CD1c-positive myeloid dendritic cell (primary cell): Measurements from ENCODE around the gene PLEKHN1.
A peak's percentile ranks its signal among the peaks of the same experiment; 100 is the strongest.
"Not testable (repeated sequence)": the region's sequence is repeated elsewhere in the genome, so short reads cannot be mapped to it uniquely, and the experiment has no call there.

Experiments used
- DNase-seq: peaks from one replicate; pipeline ENCODE4 v3.0.0-alpha.2; 2016; ENCODE audit errors: extremely low spot score

The PLEKHN1 gene

DNA sequence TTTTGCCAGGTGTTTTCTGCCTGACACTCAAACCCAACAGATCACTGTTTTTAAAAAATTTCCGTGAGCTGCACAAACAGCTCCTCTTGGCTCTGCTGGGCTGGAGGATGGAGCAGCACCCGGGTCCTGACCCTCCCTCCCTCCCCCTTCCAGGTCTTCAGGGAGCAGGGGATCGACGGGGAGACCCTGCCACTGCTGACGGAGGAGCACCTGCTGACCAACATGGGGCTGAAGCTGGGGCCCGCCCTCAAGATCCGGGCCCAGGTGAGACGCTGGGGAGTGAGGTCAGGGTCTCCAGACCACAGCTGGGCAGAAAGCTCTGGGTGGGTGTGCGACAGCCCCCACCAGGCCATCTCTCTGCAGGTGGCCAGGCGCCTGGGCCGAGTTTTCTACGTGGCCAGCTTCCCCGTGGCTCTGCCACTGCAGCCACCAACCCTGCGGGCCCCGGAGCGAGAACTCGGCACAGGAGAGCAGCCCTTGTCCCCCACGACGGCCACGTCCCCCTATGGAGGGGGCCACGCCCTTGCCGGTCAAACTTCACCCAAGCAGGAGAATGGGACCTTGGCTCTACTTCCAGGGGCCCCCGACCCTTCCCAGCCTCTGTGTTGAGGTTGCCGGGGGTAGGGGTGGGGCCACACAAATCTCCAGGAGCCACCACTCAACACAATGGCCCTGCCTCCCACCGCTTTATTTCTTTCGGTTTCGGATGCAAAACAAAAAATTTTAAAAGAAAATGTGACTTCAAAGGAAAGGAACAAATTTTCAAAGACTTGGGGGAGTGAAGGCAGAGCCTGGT lies 22.5 kb upstream of the PLEKHN1 start:
- no peak for DNase-seq

DNA sequence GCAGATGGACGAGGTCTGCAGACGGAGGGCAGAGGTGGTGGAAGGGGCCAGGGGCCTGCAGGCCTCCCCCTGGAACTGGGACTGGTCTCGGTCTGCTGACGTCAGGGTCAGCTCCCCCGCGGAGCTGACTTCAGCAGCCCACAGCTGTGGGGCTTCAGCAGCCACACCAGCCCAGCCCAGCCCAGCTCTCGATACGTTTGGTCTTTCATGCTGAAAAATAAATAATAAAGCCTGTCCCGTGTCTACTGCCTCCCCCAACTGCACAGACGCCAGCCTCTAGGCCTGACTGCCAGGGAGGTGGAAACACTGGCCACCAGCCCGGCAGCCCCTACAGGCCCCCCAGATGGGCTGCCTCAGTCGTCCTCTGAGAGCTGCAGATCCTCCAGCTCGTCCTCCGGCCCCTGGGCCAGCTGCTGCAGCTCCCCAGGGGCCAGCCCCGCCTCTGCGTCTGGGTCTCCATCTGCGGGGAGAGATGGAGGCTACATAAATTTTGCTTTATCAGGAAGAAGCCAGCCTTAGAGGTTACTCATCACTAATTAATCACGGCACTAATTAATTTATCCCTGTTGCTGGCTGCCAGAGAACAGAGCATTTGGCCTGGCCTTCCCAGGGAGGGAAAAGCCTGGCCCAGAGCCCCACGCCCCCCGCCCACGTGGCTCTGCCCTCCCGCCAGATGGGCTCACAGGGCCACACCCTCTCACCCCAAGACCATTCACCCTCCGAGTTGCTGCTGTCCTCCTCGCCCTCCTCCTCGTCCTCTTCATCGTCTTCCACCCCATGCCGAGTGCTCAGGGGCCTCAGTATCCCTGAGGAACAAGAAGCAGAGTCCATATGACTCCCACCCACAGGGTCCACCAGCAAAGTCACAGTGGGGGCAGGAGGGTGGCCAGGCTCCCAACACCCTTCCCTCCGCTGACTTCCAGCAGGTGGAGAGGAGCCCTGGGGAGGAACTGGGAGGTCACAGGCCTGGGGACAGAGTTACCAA lies 21.6 kb upstream of the PLEKHN1 start:
- DNase-seq = no peak

DNA sequence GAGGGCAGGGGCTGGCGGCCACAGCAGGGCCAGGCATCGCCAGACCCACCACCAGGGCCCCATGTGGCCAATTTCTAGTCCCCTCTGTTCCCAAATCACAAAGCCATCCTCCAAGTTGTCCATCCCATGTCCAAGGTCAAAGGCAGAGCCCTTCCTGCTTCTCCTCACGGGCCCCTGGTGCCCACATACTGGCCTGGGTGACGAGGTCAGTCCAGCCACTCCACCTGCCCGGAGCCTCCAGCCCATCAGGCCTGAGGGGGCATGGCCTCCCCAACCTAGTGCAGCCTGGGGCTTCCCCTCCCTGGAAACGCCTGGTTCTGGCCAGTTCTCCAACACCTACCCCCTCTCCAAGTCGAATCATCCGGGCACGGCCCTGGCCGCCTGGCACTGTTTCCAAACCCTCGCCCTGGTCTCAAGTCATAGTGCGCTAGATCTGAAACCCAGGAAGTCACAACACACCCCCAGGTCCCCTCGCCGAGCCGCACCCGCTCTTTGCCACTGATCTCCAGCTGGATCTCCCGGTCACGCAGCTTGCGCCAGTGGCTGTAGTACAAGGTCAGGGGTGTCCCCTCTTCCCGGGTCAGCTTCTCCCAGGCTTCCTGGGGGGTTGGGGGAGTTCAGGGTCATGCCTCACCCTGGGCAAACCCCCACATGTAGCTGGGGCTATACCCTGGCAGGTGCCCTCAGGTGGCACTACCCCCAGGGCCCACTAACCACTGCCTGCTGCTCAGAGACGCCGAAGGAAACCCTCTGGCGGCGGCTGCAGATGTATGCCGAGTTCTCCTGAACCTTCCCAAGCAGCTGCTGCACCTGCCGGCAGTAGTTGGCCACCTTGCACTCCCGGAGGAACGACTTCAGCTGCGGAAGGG lies 20.4 kb upstream of the PLEKHN1 start:
- no peak for DNase-seq

DNA sequence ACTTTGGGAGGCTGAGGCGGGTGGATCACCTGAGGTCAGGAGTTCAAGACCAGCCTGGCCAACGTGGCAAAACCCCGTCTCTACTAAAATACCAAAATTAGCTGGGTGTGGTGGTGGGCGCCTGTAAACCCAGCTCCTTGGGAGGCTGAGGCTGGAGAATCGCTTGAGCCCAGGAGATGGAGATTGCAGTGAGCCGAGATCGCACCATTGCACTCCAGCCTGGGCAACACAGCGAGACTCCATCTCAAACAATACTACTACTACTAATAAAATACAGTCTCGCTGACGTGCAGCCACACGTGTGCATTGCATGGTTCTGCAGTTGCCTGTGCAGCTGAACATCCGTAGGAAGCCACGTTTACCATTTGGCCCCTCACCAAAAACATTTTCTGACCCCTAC lies 19.5 kb upstream of the PLEKHN1 start:
- DNase-seq = not testable (repeated sequence)

DNA sequence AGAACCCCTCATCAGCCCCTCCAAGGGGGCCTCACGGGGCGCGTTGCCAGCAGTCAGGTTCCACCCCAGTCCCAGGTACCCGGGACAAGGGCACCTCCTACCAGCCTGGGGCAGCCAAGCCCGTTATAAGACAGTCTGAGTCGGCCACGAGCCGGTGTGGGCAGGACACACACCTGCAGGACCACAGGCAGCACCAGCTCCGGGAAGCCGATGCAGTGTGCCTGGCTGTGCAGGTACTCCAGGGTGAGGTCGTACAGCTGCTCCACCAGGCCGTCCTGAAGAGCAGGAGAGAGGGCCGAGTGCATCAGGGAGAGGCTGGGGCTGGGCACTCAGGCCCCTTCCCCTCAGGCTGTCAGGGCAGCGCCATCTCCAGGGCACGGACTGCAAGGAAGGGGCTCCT lies 18.3 kb upstream of the PLEKHN1 start:
- DNase-seq = no peak

DNA sequence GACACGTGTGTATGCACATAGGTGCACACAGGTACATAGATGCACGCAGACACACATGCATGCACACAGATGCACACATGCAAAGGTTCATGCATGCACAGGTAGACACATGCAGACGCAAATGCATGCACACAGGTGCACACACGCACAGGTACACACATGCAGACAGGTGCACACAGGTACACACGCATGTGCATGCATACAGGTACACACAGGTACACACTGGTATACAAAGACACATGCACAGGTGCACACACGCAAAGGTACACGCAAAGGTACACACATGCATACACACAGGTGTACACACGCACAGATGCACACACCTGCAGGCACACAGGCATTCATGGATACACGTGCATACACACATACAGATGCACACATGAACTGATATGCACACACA lies 16.0 kb upstream of the PLEKHN1 start:
- DNase-seq = no peak

DNA sequence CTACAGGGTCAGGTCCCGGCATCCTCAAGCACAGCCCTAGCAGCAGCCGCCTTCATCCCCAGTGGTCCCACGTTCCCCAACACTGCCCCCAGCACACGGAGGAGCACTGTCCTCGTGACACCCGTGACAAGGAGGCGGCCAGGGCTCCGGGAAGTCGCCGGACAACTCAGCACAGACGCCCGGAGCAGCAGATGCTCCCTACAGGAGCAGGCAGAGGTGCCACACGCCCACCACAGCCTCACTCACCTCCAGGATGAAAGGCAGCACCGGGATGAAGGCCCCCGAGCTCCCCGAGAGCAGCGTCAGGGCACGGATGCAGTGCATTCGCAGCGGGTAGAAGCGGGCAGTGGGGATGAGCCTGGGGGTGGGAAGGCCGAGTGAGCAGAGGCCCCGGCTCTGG lies 15.4 kb upstream of the PLEKHN1 start:
- DNase-seq = no peak

DNA sequence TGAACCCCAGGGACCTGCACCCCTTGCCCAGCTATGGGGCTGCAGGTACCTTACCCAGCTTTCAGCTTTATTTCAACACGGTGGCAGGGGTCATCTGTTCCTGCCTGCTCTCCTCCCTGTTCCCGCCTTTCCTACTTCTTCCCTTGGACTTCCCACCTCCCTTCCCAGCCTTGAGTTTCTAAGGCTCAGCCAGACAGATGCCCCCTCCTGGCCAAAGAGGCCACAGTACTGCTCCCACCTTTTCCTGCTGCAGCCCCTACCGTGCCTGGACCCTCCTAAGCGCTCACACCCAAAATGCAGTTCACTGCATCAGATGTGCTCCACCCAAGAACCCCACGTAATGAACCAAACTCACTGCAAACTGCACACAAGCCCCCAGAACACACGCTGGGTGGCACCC lies 14.9 kb upstream of the PLEKHN1 start:
- DNase-seq = no peak

DNA sequence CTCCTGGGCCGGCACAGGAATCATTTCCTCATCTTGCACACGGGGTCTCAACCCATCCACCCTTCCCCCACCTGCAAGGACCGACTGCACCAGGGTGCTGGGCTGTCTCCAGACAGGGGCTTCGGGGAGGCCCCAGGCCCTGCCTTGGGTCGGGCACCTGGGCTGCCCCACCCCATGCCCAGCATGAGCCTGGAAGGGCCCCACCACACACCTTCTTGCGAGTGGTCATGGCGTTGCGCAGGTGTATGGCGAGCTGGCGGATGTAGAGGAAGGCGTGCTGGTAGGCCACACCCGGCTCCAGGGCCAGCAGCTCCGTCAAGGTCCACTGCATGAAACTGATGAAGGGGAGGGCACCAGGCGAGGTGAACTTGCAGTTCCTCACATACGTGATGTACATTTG lies 14.1 kb upstream of the PLEKHN1 start:
- DNase-seq = no peak

DNA sequence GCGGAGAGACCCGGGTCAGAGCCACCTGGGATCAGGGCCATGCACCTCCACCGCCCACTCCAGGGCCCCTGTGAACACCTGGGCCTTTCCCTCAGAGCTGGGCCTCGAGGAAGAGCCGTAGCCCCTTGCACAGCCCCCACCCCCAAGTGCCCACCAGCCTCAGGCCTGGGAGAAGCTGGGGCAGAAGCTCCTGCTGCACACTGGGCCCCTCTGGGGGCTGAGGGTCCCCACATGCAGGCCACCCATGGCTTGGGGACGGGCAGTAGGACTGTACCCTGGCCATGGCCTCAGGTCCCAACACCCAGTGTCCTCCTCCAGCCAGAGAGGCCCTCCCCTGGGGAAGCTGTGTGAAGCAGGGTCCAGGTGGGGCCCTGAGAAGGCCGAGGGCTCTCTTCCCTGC lies 13.7 kb upstream of the PLEKHN1 start:
- no peak for DNase-seq

DNA sequence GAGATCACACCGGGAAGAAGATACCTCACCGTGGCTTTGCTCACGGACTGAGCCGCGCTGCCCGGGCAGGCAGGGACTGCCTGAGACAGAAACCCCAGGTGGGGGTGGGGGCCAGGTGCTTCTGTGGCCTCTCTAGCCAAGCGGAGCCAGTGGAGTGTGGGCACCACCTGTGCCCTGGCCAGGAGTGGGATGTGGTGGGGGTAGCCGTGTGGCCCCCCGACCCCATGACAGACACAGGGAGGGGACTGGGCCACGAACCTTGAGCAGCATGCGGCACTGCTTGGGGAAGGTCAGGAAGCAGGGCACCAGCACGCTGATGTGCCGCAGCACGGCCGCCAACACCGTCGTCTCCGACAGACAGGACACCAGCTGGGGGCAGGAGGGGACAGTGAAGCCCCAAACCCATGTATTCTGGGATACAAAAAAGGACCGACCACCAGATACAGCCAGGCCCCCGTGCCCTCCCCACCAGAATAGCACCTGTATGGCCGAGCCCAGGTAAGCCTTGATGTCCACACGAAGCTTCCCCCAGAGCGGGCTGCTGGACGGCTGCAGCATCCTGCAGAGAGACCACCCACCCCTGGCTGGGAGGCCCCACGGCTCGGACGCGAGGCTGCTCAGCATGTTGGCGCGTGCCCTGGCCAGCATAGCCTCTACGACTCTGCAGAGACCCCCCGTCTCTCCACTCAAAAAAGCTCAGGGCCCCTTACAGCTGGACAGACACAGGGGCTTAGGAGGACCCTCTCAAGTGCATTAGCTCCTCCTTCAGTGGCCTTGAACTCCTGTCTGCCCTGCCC lies 12.6 kb upstream of the PLEKHN1 start:
- no peak for DNase-seq

DNA sequence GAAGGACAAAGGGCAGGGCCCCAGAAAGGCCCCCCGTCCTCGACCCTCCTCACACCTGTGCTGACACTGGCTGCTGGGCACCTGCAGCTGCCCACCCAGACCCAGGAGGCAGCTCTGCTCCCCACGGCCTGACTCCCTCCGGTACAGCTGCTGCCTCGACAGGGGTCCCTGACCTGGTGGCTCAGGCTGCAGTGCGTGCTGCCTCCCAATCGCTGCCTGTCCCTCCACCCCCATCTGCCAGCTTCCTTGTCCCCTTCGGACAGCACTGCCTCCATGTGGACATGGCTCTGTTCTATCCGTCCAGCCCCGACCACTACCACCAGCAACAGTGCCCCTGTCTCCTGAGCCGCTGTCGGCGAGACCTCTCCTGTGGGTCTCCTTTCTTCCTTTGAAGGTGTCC lies 11.4 kb upstream of the PLEKHN1 start:
- no peak for DNase-seq

DNA sequence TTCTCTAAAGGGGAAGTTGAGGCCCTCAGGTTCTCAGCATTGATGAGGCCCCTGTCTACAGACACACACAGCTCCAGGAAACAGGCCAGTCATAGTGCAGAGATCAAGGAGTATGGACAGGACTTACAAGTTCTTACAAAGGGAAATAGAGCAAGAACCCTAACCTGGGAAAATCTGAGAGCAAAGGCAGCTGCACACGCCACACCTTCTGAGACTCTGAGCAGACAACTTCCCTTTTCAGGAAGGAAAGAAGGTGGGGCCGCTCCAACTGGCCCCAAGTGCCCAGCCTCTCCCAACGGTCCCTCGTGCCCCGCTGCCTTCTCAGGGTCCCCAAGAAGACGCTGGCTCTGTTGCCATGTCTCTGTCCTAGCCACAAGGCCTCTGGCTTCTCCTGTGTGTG lies 10.8 kb upstream of the PLEKHN1 start:
- no peak for DNase-seq

DNA sequence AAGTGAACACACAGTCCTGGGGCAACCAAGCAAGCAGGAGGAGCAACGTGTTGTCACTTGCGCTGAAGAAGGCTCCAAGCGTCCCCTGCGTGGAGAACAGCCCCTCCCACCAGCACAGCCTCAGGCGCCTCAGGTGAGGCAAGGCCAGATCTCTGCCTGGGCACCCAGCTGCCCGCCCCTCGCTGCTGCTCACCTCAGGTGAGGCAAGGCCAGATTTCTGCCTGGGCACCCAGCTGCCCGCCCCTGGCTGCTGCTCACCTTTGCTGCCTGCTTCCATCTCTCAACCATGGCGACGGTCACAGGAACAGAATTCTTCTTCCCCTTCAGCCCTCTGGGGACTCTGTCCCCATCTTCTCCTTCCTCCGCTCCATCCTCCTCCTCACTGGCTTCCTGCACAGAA lies 9.6 kb upstream of the PLEKHN1 start:
- DNase-seq = no peak

DNA sequence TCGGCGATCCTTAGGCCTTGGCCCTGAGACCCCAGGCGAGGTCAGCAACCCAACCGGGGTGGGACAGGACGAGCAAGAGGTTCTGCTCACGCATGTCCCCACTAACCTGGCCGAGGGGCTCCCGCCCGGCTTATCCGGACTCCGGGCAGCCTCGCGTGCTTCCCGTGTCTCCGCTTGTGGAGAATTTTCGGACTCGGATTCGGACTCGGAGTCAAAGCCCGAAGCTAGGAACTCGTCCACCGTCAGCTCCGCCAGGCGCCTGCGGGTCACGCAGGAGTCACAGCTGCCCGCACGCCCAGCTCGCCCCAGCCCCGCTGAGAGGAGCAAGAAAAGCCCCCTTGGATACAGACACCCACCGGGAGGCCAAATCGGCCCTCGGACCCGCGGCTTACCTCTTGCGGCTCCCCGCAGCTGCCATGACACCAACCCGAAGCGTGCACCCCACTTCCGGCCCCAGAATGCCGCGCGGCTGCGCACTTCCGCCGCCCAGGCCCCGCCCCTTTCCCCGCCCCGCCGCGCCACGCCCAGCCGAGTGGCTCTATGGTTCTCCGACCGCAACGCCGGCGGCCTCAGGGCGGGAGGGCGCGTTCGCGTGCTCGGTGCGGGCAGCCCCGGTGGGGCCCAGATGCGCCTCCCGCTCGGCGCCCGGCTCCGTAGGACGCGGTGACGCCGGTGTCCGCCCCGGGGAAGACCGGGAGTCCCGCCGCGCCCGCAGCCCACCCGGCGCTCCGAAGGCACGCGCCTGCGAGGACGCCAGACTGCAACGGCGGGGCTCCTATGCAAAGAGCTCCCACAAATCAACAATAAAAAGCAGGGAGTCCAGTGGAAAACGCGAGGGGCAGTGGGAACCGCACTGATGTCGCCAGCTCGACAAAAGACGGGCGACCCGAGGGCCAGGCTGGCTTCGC lies 7.2 kb upstream of the PLEKHN1 start, which contains the start of gene NOC2L:
Gene NOC2L, minus strand, starts transcription at position 434 of the 908 bp plus-strand sequence. Its CDS starts 16 bp downstream, at position 418.
- DNase-seq = peak; percentile 95

DNA sequence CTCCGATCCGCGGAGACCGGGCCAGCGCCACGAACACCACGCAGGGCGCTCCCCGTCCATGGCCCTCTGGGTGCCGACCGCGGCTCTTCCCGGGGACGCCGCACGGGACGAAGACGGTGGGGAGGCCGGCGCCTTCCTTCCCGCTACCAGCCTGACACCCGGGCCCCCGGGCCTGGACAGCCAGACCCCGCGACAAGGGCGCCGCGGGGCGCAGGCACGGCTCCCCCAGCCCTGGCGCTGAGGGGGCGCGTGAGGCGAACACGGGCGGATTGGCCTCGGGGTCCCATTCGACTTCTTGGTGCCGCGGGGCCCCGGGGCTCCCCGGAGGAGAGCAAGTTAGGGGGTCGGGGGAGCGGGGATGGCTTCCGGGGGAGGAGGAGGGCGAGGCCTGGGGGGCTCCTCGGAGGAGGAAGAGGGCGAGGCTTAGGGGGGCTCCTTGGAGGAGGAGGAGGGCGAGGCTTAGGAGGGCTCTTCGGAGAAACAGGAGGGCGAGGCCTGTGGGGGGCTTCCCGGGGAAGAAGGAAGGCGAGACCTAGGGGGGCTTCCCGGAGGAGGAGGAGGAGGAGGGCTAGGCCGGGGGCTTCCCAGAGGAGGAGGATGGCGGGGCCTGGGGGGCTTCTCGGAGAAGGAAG lies 6.4 kb upstream of the PLEKHN1 start:
- DNase-seq = no peak

DNA sequence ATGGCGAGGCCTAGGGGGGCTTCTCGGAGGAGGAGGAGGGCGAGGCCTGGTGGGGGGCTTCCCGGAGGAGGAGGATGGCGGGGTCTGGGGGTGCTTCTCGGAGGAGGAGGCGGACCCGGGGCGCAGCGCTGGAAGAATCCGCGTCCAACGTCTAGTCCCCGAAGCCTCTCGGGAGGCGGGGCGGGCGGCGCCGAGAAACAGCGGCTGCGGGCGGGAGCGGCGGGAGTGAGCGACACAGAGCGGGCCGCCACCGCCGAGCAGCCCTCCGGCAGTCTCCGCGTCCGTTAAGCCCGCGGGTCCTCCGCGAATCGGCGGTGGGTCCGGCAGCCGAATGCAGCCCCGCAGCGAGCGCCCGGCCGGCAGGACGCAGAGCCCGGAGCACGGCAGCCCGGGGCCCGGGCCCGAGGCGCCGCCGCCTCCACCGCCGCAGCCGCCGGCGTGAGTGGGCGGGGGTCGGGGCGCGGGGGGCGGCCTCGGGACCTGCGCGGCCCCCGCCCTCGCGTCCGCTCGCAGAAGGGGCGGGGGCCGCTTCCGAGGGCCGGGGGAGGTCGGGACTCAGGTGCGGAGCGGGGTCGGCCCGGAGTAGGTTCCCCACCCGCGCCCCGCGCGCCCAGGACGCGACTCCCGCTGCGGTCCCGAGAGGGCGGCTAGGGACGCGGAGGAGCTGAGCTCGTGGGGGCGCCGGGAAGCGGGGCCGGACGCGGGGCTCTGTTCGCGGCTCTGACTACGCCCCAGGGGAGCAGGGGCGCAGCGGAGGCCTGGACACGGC lies 5.7 kb upstream of the PLEKHN1 start, which contains the start of gene KLHL17:
Gene KLHL17, plus strand, starts transcription at position 222 of the 769 bp plus-strand sequence. Its CDS starts 110 bp downstream, at position 332.
- peak; percentile 77 for DNase-seq

DNA sequence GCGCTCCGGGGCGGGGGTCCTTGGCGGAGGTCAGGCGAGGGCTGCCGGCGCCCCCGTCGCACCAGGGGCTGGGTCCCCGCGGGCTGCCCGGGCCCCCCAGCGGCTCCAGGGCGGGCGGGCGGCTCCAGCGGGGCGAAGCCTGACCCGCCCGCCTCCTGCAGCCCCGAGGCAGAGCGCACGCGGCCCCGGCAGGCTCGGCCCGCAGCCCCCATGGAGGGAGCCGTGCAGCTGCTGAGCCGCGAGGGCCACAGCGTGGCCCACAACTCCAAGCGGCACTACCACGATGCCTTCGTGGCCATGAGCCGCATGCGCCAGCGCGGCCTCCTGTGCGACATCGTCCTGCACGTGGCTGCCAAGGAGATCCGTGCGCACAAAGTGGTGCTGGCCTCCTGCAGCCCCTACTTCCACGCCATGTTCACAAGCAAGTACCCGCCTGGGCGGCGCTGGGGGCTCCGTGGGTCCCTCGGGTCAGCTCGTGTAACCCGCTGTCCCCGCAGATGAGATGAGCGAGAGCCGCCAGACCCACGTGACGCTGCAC lies 5.1 kb upstream of the PLEKHN1 start:
- DNase-seq = no peak
